K562 (cell line): ENCODE data around the gene TMEM154.

Experiments
- ATF7 ChIP-seq: fragments of 450-650 bp; IDR thresholded peaks from 2 replicates; pipeline ENCODE4 v1.7.1; 2014; ENCODE audit warnings: mild to moderate bottlenecking, moderate library complexity
- BCLAF1 ChIP-seq, 2 experiments: fragments of 450-650 bp in 1 of 2; IDR thresholded peaks; 2 replicates each; pipeline ENCODE4 v1.6.1; 2011 to 2017; ENCODE audit warnings: low read depth in 2 of 2, antibody characterized with exemption in 1 of 2, borderline replicate concordance in 1 of 2, low read length in 1 of 2, mild to moderate bottlenecking in 1 of 2, mixed read lengths in 1 of 2; ENCODE audit not compliant: control insufficient read depth in 1 of 2
- CTCF ChIP-seq, 3 experiments: IDR thresholded peaks in 2 of 3; conservative IDR thresholded peaks in 1 of 3; 2 replicates each; pipeline ENCODE4 v1.5.1; 2011 to 2012; ENCODE audit warnings: low read length in 3 of 3, mild to moderate bottlenecking in 3 of 3, control low read depth in 2 of 3, improper control_type of control experiment in 1 of 3, inconsistent platforms in 1 of 3, low read depth in 1 of 3, mixed read lengths in 1 of 3, moderate library complexity in 1 of 3; ENCODE audit not compliant: insufficient read depth in 2 of 3
- FOSL1 ChIP-seq: fragments of 200-800 bp; sonication (Bioruptor generic); conservative IDR thresholded peaks from 2 replicates; pipeline ENCODE4 v1.6.1; 2016; ENCODE audit warnings: missing genetic modification characterization, missing compliant biosample characterization
- POLR2AphosphoS2 ChIP-seq: IDR thresholded peaks from 2 replicates; pipeline ENCODE4 v1.6.1; 2012; ENCODE audit warnings: low read length, improper control_type of control experiment
- POLR2G ChIP-seq: fragments of 200-400 bp; formaldehyde crosslinking; IDR thresholded peaks from 2 replicates; pipeline ENCODE4 v1.6.1; 2017; ENCODE audit warnings: low read depth, mild to moderate bottlenecking, antibody characterized with exemption, low read length, moderate library complexity
- RNF2 ChIP-seq: sonication (generic); IDR thresholded peaks from 2 replicates; pipeline ENCODE4 v1.6.1; 2016
- SMC3 ChIP-seq: conservative IDR thresholded peaks from 2 replicates; pipeline ENCODE4 v1.6.1; 2011; ENCODE audit warnings: low read depth, low read length, improper control_type of control experiment; ENCODE audit not compliant: insufficient read depth

GRCh38 chr4:152723236-152723635 lies 43.4 kb upstream of the TMEM154 start:
- TF ChIP-seq CTCF (IDR thresholded peaks at IDR 0.05 in 2 of 3, conservative IDR thresholded peaks at IDR 0.05 in 1 of 3; ENCODE audit: insufficient read depth in 2 of 3, low read depth in 1 of 3, low read length in 3 of 3) = no peak
- no peak for TF ChIP-seq BCLAF1 (IDR thresholded peaks at IDR 0.05; ENCODE audit: borderline replicate concordance in 1 of 2, control insufficient read depth in 1 of 2, low read depth in 2 of 2, low read length in 1 of 2)
- TF ChIP-seq FOSL1 (tag) = no peak
- no peak for TF ChIP-seq SMC3
- no peak for TF ChIP-seq POLR2AphosphoS2
- TF ChIP-seq POLR2G = no peak
- TF ChIP-seq RNF2 = no peak
- no peak for TF ChIP-seq ATF7
